Neural cell (in vitro differentiated cells): ENCODE data around the gene RAB44. TPM values are rescaled to one million over a fixed set of nuclear protein-coding genes. Genes with fewer than 3 reads are reported as not detected.

ENCODE experiments used
- H2AFZ ChIP-seq: fragments of 200-600, 300-800 bp; sonication (generic), shearing (Covaris generic); 2 replicates; pipeline ENCODE4 v1.6.0; 2014; ENCODE audit warnings: low read depth, mild to moderate bottlenecking, antibody characterized with exemption, low read length, moderate library complexity
- H3F3A ChIP-seq: fragments of 200-600 bp; shearing (Covaris generic); 2 replicates; pipeline ENCODE4 v1.6.1; 2016; ENCODE audit warnings: mild to moderate bottlenecking, moderate library complexity, mixed read lengths, antibody characterized with exemption, low read length; ENCODE audit not compliant: insufficient read depth, poor library complexity, severe bottlenecking
- H3K27ac ChIP-seq: fragments of 200-600, 300-800 bp; sonication (generic), shearing (Covaris generic); 2 replicates; pipeline ENCODE4 v1.5.1; 2014; ENCODE audit warnings: mild to moderate bottlenecking, low read length, moderate library complexity
- H3K27me3 ChIP-seq: fragments of 300-800, 200-600 bp; sonication (generic), shearing (Covaris generic); 2 replicates; pipeline ENCODE4 v1.6.0; 2014; ENCODE audit warnings: mild to moderate bottlenecking, low read depth, low read length, moderate library complexity; ENCODE audit not compliant: insufficient read depth
- H3K36me3 ChIP-seq: fragments of 300-800, 200-600 bp; sonication (generic), shearing (Covaris generic); 2 replicates; pipeline ENCODE4 v1.5.1; 2014; ENCODE audit warnings: mild to moderate bottlenecking, antibody characterized with exemption, low read length, moderate library complexity; ENCODE audit not compliant: insufficient read depth
- H3K4me2 ChIP-seq: fragments of 300-800, 200-600 bp; sonication (generic), shearing (Covaris generic); 2 replicates; pipeline ENCODE4 v1.6.0; 2014; ENCODE audit warnings: mild to moderate bottlenecking, low read length
- H3K4me3 ChIP-seq: fragments of 300-800, 200-600 bp; sonication (generic), shearing (Covaris generic); 2 replicates; pipeline ENCODE4 v1.5.1; 2014; ENCODE audit warnings: mild to moderate bottlenecking, low read length, moderate library complexity
- H3K79me2 ChIP-seq: fragments of 200-600 bp; shearing (Covaris generic); replicated peaks from 2 replicates; pipeline ENCODE4 v1.6.0; 2014; ENCODE audit warnings: mild to moderate bottlenecking, low read length, moderate library complexity; ENCODE audit not compliant: insufficient read depth
- H3K9ac ChIP-seq: fragments of 300-800, 200-600 bp; sonication (generic), shearing (Covaris generic); 2 replicates; pipeline ENCODE4 v1.6.1; 2016; ENCODE audit warnings: mild to moderate bottlenecking, low read length, mixed read lengths
- H3K9me2 ChIP-seq: fragments of 200-600 bp; shearing (Covaris generic); 2 replicates; pipeline ENCODE4 v1.6.1; 2016; ENCODE audit warnings: mild to moderate bottlenecking, low read length, mixed read lengths; ENCODE audit not compliant: insufficient read depth
- H3K9me3 ChIP-seq: fragments of 200-600, 300-800 bp; sonication (generic), shearing (Covaris generic); 2 replicates; pipeline ENCODE4 v1.6.1; 2016; ENCODE audit warnings: mild to moderate bottlenecking, mixed run types, low read length, moderate library complexity, mixed read lengths
- H4K20me1 ChIP-seq: fragments of 200-600 bp; shearing (Covaris generic); 2 replicates; pipeline ENCODE4 v1.6.1; 2016; ENCODE audit warnings: mild to moderate bottlenecking, mixed run types; ENCODE audit not compliant: insufficient read depth
- CTCF ChIP-seq: fragments of 450-650 bp; IDR thresholded peaks from 2 replicates; pipeline ENCODE4 v1.5.1; 2014; ENCODE audit warnings: antibody characterized with exemption, mild to moderate bottlenecking, moderate library complexity; ENCODE audit not compliant: poor library complexity, severe bottlenecking
- EP300 ChIP-seq: fragments of 450-650 bp; conservative IDR thresholded peaks from 2 replicates; pipeline ENCODE4 v1.6.1; 2014; ENCODE audit warnings: antibody characterized with exemption, mild to moderate bottlenecking, moderate library complexity; ENCODE audit not compliant: poor library complexity, severe bottlenecking
- EZH2 ChIP-seq: fragments of 200-600, 300-800 bp; shearing (Covaris generic), sonication (generic); IDR thresholded peaks from 2 replicates; pipeline ENCODE4 v1.6.1; 2014; ENCODE audit warnings: antibody characterized with exemption, low read length, borderline replicate concordance, mild to moderate bottlenecking; ENCODE audit not compliant: insufficient read depth, poor library complexity, severe bottlenecking
- POLR2AphosphoS5 ChIP-seq: IDR thresholded peaks from 2 replicates; pipeline ENCODE4 v1.6.1; 2012
- RAD21 ChIP-seq: fragments of 450-650 bp; conservative IDR thresholded peaks from 2 replicates; pipeline ENCODE4 v1.6.1; 2014; ENCODE audit warnings: antibody characterized with exemption, mild to moderate bottlenecking, moderate library complexity
- REST ChIP-seq: IDR thresholded peaks from 2 replicates; pipeline ENCODE4 v1.6.1; 2012; ENCODE audit warnings: borderline replicate concordance
- SMC3 ChIP-seq: fragments of 450-650 bp; conservative IDR thresholded peaks from 2 replicates; pipeline ENCODE4 v1.6.1; 2014; ENCODE audit warnings: antibody characterized with exemption, mild to moderate bottlenecking, moderate library complexity; ENCODE audit not compliant: poor library complexity
- polyA plus RNA-seq: library from polyadenylated mRNA; depleted of rRNA; stranded (reverse); fragments of >200 nt; gene quantifications from 2 replicates; pipeline ENCODE4 v1.2.3, GENCODE V29; 2014

RAB44 gene
- polyA plus RNA-seq, 1 donor from 2014 or later: not detected

DNA sequence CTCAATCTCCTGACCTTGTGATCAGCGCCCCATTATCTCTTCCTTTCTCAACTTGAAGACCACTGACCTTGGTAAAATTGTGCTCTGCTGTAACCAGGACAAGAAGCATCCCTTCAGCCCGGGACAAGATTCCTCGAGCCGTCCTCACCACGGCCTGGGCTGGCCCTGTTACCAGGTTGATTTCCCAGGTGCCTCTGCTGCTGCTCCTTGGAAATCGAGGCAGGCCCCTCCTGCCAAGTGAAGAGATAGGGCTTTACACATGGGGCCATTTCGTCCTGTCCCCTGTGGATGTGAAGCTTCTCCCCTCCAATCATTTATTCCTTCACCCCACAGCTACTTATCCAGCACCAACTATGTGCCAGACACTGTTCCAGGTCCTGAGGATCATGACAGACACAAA is 21.5 kb downstream of the RAB44 start:
- no peaks in the 10 kb centered on the region for H4K20me1 ChIP-seq
- no peaks in the 10 kb centered on the region for H3K36me3 ChIP-seq
- no peaks in the 10 kb centered on the region for H3K9me3 ChIP-seq
- TF ChIP-seq SMC3 (no peak), RAD21 (no peak), CTCF (no peak), EP300 (no peak), POLR2AphosphoS5 (no peak), EZH2 (no peak)
- H3K9ac ChIP-seq: no peak overlapping the region
- no peaks in the 10 kb centered on the region for H3F3A ChIP-seq
- no peak overlapping the region for H3K4me3 ChIP-seq
- no peak overlapping the region for H2AFZ ChIP-seq
- H3K27ac ChIP-seq: no peak overlapping the region
- H3K4me2 ChIP-seq: no peak overlapping the region
- H3K79me2 ChIP-seq: no peaks in the 10 kb centered on the region
- no peaks in the 10 kb centered on the region for H3K27me3 ChIP-seq
- no peaks in the 10 kb centered on the region for H3K9me2 ChIP-seq

DNA sequence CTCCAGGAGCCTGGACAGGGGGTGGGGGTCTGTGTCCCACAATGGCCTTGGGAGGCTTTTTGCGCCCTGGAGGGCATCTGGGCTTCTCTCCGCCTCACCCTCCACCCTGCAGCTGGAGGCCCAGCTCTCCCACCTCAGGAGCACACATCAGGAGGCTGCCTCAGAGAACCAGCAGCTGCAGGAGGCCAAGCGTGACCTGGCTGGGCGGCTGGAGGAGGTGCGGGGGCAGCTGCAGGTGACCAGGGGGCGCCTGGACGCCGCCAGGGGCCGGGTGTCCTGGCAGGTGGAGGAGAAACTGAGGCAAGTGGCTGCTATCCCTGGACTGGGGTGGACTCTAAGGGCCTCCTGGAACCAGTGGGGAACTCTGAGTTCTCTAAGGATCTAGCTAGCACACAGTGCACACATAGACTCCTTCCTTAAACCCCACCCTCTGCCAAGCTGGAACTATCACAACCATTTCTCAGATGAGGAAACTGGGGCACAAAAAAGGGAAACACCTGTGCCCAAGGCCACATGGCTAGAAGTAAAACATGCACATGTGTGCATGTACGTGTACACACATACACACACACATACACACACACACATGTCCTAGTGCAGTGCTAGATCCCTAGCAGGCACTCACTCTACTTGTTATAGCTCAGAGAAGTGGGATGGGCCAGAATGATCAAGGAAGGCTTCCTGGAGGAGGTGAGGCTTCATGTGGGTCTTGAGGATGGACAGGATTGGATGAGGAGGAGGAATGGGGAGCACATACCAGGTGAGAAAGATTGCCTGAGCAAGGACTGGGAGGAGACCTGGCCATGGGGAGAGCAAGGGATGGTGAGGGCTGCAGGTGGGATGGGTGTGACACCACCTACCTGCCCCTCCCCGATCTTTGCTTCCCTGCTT is 22.9 kb downstream of the RAB44 start:
- no peaks in the 10 kb centered on the region for H3K9me3 ChIP-seq
- no peaks in the 10 kb centered on the region for H3K27me3 ChIP-seq
- no peak overlapping the region for H3K9ac ChIP-seq
- no peaks in the 10 kb centered on the region for H3K79me2 ChIP-seq
- TF ChIP-seq POLR2AphosphoS5: no peak
- TF ChIP-seq REST: no peak
- TF ChIP-seq EP300: no peak
- no peaks in the 10 kb centered on the region for H4K20me1 ChIP-seq
- H3K9me2 ChIP-seq: no peaks in the 10 kb centered on the region
- no peak overlapping the region for H3K4me2 ChIP-seq
- H3F3A ChIP-seq: no peaks in the 10 kb centered on the region
- H3K27ac ChIP-seq: no peak overlapping the region
- no peaks in the 10 kb centered on the region for H3K36me3 ChIP-seq
- H3K4me3 ChIP-seq: no peak overlapping the region
- no peak overlapping the region for H2AFZ ChIP-seq
